Measurements from ENCODE around the gene ICAM1. TPM values are rescaled to one million over a fixed set of nuclear protein-coding genes. Genes with fewer than 3 reads are reported as not detected.

The ICAM1 gene
- total RNA-seq, 6 experiments from 2014 or later = 4.6 to 186 (median 38.5) TPM

GRCh38 chr19:10332965-10333757 is 62.2 kb downstream of the ICAM1 start, which contains the start of gene RAVER1:
Gene RAVER1, minus strand, starts transcription at chr19:10333529. Its CDS starts 22 bp downstream, at chr19:10333507.
- peaks cover 0 to 25% (median 12%) of the 10 kb centered on the region in 4 donors for H3K4me1 ChIP-seq
- H3K9me3 ChIP-seq = no peaks in the 10 kb centered on the region
- TF ChIP-seq CTCF (IDR thresholded peaks at IDR 0.05) (no peak), POLR2A (IDR thresholded peaks at IDR 0.05) (peak; percentile 76)
- DNase-seq = peak; percentile 99
- H3K27ac ChIP-seq = peak within 1 kb of the TSS; percentile 70 to 84 (median 74)
- peak; percentile 79 to 87 (median 82) for ATAC-seq
- H3K36me3 ChIP-seq = peaks cover 0 to 21% (median 14%) of the 10 kb centered on the region in 4 donors
- peak within 1 kb of the TSS; percentile 90 to 94 (median 91) for H3K4me3 ChIP-seq
- under 1% methylated on average over 24 of the region's 82 CpGs for WGBS (ENCODE audit: insufficient coverage, low coverage, low lambda C conversion rate, missing lambda C conversion rate)
- H3K27me3 ChIP-seq = no peaks in the 10 kb centered on the region
- intact Hi-C loops (cut with DNase I) = loop anchor here in 1 of 2 donors (10.0 kb wide), 1 partner anchor 52 kb away; the partner anchor contains the start of gene TYK2

- TF ChIP-seq POLR2A (IDR thresholded peaks at IDR 0.05) = no peak
- no peak for TF ChIP-seq CTCF (IDR thresholded peaks at IDR 0.05)
- Histone ChIP-seq H3K9me3 (no peaks in the 10 kb centered on the region), H3K27me3 (no peaks in the 10 kb centered on the region), H3K36me3 (peaks cover 0 to 15% (median 9%) of the 10 kb centered on the region in 4 donors), H3K4me3 (peak overlapping the region; percentile 90 to 94 (median 91)), H3K27ac (peak overlapping the region; percentile 56 to 74 (median 70)), H3K4me1 (peaks cover 0 to 27% (median 13%) of the 10 kb centered on the region in 4 donors)
- 7% methylated on average over 31 of the region's 44 CpGs for WGBS (ENCODE audit: insufficient coverage, low coverage, low lambda C conversion rate, missing lambda C conversion rate)
- intact Hi-C loops (cut with DNase I) = loop anchor here in 1 of 2 donors (10.0 kb wide), 1 partner anchor 51 kb away; the partner anchor contains the start of gene TYK2
- no peak for DNase-seq
- peak in 3 of 4 donors; percentile 1 to 10 (median 2) for ATAC-seq
Measured at GRCh38 chr19:10333758-10334587, 63.1 kb downstream of the ICAM1 start.

- H3K4me1 ChIP-seq = peaks cover 0 to 27% (median 13%) of the 10 kb centered on the region in 4 donors
- no peaks in the 10 kb centered on the region for H3K27me3 ChIP-seq
- H3K9me3 ChIP-seq = no peaks in the 10 kb centered on the region
- peak; percentile 80 to 89 (median 84) for ATAC-seq
- H3K4me3 ChIP-seq = peak overlapping the region; percentile 90 to 94 (median 91)
- TF ChIP-seq POLR2A (IDR thresholded peaks at IDR 0.05) = peak; percentile 80
- peak in 2 of 4 donors; percentile 3 to 10 for TF ChIP-seq CTCF (IDR thresholded peaks at IDR 0.05)
- DNase-seq = peak; percentile 96 to 99 (median 98)
- intact Hi-C loops (cut with DNase I) = loop anchor here in 1 of 2 donors (10.0 kb wide), 1 partner anchor 50 kb away; the partner anchor contains the start of gene TYK2
- H3K36me3 ChIP-seq = peaks cover 0 to 7% (median 3%) of the 10 kb centered on the region in 4 donors
- WGBS (ENCODE audit: insufficient coverage, low coverage, low lambda C conversion rate, missing lambda C conversion rate) = 18% methylated on average over 14 of the region's 59 CpGs
- peak overlapping the region; percentile 56 to 74 (median 70) for H3K27ac ChIP-seq
Measured at GRCh38 chr19:10334588-10335351, 63.9 kb downstream of the ICAM1 start.

Data from right lobe of liver (tissue), 6 donors.